GM19193 (cell line): ENCODE results near the gene HNRNPU.

Source experiments
- POLR2A ChIP-seq: IDR thresholded peaks from 4 replicates; pipeline ENCODE4 v1.6.1; 2011; ENCODE audit not compliant: insufficient read depth, insufficient read length; ENCODE audit errors: extremely low read depth

HNRNPU gene

DNA sequence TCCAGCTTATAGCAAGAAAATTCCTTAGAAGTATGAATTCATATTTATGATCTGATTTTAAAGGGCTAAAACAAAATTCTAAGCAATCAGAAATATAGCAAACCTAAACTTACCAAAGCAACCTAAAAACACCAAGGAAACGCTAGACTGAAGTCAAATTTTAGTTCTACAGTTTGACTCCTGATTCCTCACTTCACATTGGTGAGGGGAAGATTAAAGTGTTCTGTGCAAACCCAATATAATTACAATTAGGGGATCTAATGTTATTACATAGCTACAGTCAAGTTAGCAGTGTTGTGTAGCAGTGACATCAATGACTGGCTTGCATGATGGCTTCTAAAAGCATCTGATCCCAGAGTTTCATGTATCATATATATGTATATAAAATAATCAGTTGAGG lies 11.6 kb downstream of the HNRNPU start:
- TF ChIP-seq POLR2A = no peak

DNA sequence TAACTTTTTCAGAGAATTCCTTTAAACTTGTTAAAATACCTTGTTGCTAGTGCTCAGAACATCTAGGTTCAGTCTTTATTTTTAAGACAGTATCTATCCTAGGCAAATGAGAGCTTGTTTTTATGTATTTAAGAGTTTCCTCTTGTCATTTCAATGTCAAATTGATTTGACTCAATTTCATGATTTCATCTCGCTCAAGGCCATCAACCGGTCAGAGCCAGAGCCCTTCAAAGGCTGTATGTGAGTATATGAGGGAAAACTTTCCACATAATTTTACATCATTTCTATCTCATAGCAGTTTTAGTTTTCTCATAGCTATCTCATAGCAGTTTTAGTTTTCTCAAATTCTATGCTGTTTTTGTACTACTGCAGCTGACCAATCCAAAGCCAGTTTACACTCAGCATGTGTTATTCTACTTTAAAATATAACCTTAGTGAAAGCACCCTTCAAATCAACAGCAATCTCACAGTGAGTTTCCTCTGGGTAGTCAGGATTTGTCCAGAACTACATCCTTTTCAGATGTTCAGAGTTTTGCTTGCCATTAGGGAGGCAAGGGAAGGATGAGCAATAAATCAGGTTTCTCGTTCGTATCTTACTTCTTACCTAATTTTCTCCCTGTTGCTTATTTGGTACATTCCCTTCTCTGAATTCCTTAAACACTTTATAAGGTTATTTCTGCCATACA lies 12.7 kb downstream of the HNRNPU start:
- TF ChIP-seq POLR2A = no peak

DNA sequence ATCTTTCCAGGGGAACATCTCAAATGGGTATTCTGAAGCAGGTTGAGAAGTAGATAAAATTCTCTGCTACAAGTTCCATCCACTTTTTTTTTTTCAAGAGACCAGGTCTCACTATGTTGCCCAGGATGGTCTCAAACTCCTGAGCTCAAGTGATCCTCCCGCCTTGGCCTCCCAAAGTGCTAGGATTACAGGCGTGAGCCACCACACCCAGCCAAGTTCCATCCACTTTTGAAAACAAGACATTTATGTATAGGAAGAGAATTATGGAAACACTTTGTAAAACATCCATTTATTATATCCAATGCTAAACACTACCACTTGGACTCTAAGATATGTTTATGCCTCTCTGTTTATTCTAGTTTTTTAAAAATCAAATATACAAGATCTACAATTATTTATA lies 13.4 kb downstream of the HNRNPU start:
- no peak for TF ChIP-seq POLR2A

- no peak for TF ChIP-seq POLR2A
Observed at GRCh38 chr1:244850099-244850852, 14.1 kb downstream of the HNRNPU start.

GRCh38 chr1:244849189-244849866 lies 15.0 kb downstream of the HNRNPU start:
- TF ChIP-seq POLR2A = no peak

GRCh38 chr1:244846653-244847052 lies 17.7 kb downstream of the HNRNPU start:
- TF ChIP-seq POLR2A = no peak

DNA sequence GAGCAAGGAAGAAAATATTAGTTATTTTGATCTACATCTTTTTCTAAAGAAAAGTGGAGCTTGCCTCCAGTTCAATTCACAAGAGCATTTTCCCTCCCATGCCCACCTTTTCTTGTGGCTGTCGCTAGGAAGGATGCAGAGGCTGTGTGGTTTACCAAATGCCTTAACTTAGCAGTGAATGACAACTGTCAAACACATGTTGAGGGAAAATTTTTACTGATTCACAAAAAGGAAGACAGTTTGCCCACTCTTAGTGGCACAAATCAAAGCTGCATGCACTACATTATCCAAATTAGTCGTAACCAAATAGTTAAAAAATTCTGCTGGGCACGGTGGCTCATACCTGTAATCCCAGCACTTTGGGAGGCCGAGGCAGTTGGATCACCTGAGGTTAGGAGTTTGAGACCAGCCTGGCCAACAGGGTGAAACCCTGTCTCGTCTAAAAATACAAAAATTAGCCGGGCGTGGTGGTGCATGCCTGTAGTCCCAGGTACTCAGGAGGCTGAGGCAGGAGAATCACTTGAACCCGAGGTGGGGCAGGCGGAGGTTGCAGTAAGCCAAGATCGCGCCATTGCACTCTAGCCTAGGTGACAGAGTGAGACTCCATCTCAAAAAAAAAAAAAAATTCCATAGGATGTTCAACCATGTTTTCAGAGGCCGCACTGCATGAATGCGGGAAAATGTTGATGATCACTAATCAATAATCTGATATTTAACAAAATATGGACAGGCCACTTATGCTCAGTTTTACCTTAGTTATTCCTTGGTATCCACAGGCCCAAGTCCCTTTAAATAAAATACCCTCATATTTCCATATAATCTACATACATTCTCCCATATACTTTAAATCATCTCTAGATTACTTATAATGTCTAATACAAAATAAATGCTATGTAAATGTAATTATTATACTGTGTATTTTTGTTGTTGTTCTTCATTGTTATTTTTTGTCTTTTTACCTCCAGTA lies 19.9 kb downstream of the HNRNPU start:
- no peak for TF ChIP-seq POLR2A

- no peak for TF ChIP-seq POLR2A
Observed at GRCh38 chr1:244843148-244843978, 21.0 kb downstream of the HNRNPU start.

- no peak for TF ChIP-seq POLR2A
Observed at GRCh38 chr1:244841273-244841927, 22.9 kb downstream of the HNRNPU start.

DNA sequence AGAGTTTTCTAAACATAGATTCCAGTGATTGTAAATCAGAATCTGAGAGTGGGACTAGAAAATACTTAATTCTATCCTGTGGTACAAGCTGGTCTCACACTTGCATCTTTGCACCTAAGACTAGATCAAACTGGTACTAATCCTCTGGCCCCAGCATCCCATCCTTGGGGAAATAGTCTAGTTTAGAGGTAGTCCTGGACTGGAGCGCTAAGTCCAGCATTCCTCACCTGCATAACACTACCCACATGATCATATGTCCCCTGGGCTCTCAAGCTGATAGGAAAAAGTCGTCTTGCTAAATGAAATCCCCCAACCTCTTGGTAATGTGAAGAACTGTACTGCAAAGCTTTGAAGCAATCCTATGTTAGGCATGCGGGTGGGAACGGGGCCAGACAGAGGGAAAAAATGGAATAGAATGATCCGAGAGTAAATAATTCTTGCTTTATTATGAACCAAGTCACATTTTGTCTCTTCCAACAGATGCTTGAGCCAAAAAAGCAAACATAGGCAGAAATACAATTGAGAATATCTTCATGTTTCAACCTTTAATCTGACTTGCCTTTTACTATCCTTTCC lies 24.0 kb downstream of the HNRNPU start:
- no peak for TF ChIP-seq POLR2A

DNA sequence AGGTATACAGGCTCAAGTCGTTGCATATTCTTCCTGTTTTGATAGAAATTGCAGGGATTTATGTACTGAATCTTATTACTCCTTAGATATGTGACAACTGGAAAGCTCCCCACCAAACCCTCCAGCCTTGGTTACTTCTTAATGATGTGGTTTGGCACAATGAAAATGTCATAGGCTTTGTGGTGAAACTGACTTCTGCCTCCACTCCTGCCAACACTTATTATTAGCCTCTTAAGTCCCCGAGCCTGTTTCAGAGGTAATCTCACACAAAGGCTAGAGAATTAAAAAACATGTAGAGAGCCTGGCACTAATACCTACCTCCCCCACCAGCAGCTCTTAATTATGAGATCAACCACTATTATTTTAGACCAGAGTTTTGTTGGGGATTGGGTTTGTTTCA lies 24.7 kb downstream of the HNRNPU start:
- no peak for TF ChIP-seq POLR2A

DNA sequence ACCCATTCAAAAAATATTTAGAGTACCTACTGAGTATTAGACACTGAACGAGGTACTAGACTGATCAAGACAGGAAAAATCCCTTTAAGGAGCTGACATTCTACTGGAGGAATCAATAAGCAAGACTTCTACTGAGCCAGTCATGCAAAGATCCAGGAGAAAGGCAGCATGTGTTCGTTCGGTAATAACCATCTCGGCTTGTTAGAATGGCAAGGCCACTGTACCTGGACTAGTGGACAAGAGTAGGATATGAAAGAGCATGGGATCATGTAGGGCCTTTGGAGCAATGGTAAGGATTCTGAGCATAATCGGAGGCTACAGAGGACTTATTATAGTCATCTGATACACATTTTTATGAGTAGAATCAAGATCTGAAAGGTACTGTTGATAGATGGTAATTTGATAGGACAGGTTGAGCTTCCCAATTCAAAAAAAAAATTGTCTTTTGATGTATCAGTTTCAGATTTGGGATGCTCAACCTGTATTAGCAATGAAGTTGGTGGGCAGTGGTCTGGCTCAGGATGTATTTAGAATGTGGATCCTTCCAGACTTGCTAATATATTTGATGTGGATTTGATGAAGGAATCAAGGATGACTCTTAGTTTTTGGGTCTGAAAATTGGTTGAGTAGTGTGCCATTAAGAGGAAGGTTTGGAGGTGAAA lies 26.6 kb downstream of the HNRNPU start:
- no peak for TF ChIP-seq POLR2A

- no peak for TF ChIP-seq POLR2A
Observed at GRCh38 chr1:244836584-244836983, 27.8 kb downstream of the HNRNPU start.

GRCh38 chr1:244836135-244836521 lies 28.2 kb downstream of the HNRNPU start:
- no peak for TF ChIP-seq POLR2A
